Parathyroid adenoma (tissue), 2 donors: ENCODE results near the gene TBC1D22A.

ENCODE experiments used
- H2AFZ ChIP-seq: fragments of 300-600 bp; sonication (generic); one replicate; pipeline ENCODE4 v1.7.0; 2017; ENCODE audit warnings: antibody characterized with exemption, mild to moderate bottlenecking
- H3K27ac ChIP-seq: fragments of 300-600 bp; sonication (generic); one replicate; pipeline ENCODE4 v1.7.0; 2017
- H3K27me3 ChIP-seq: fragments of 300-600 bp; sonication (generic); one replicate; pipeline ENCODE4 v1.7.0; 2017; ENCODE audit warnings: low read length; ENCODE audit not compliant: control insufficient read depth, insufficient read depth
- H3K36me3 ChIP-seq: fragments of 300-600 bp; sonication (generic); one replicate; pipeline ENCODE4 v1.7.0; 2017; ENCODE audit warnings: low read length; ENCODE audit not compliant: control insufficient read depth, insufficient read depth
- H3K4me1 ChIP-seq: fragments of 300-600 bp; sonication (generic); one replicate; pipeline ENCODE4 v1.7.0; 2017; ENCODE audit warnings: control low read depth
- H3K4me2 ChIP-seq: fragments of 300-600 bp; sonication (generic); one replicate; pipeline ENCODE4 v1.7.0; 2017; ENCODE audit warnings: low read length
- H3K4me3 ChIP-seq: fragments of 300-600 bp; sonication (generic); one replicate; pipeline ENCODE4 v1.7.0; 2017; ENCODE audit warnings: low read depth, low read length
- H3K79me2 ChIP-seq: fragments of 300-600 bp; sonication (generic); one replicate; pipeline ENCODE4 v1.7.0; 2017; ENCODE audit warnings: control low read depth
- H3K9ac ChIP-seq: fragments of 300-600 bp; sonication (generic); one replicate; pipeline ENCODE4 v1.7.0; 2017; ENCODE audit warnings: mild to moderate bottlenecking
- H3K9me3 ChIP-seq: fragments of 300-600 bp; sonication (generic); one replicate; pipeline ENCODE4 v1.7.0; 2017; ENCODE audit warnings: low read length; ENCODE audit not compliant: control insufficient read depth
- TF ChIP-seq, protein P1 (sequence below): fragments of 300-600 bp; sonication (generic); IDR thresholded peaks from one replicate; pipeline ENCODE4 v1.7.0; 2017; ENCODE audit warnings: antibody characterized with exemption, mild to moderate bottlenecking
- donor health status: primary hyperparathyroidism.

The TBC1D22A gene

DNA sequence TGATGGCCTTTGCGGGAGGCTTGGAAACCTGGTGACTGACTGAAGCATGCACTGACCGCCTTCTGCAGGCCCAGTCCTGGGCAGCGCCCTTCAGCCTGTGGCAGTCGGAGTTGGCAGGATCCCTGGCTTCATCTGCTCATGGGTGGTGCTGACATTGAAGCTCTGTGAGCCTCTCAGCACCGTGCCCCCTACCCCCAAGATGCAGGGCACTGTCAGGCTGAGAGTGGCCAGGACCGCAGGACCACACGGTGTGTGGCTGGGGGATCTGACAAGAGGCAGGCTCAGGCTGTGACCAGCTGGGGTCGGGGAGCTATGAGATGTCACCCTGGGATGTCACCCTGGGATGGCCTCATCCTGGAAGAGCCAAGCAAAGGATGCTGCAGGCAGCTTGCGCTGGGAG is 32.7 kb downstream of the TBC1D22A start:
- TF ChIP-seq, protein P1, sequence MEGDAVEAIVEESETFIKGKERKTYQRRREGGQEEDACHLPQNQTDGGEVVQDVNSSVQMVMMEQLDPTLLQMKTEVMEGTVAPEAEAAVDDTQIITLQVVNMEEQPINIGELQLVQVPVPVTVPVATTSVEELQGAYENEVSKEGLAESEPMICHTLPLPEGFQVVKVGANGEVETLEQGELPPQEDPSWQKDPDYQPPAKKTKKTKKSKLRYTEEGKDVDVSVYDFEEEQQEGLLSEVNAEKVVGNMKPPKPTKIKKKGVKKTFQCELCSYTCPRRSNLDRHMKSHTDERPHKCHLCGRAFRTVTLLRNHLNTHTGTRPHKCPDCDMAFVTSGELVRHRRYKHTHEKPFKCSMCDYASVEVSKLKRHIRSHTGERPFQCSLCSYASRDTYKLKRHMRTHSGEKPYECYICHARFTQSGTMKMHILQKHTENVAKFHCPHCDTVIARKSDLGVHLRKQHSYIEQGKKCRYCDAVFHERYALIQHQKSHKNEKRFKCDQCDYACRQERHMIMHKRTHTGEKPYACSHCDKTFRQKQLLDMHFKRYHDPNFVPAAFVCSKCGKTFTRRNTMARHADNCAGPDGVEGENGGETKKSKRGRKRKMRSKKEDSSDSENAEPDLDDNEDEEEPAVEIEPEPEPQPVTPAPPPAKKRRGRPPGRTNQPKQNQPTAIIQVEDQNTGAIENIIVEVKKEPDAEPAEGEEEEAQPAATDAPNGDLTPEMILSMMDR: no peak
- no peak overlapping the region for H2AFZ ChIP-seq
- no peak overlapping the region for H3K4me3 ChIP-seq
- no peak overlapping the region for H3K27ac ChIP-seq
- no peak overlapping the region for H3K4me2 ChIP-seq
- no peaks in the 10 kb centered on the region for H3K36me3 ChIP-seq
- H3K27me3 ChIP-seq: no peaks in the 10 kb centered on the region
- no peaks in the 10 kb centered on the region for H3K9me3 ChIP-seq
- peaks cover 9% of the 10 kb centered on the region for H3K79me2 ChIP-seq
- H3K9ac ChIP-seq: no peak overlapping the region
- no peaks in the 10 kb centered on the region for H3K4me1 ChIP-seq

DNA sequence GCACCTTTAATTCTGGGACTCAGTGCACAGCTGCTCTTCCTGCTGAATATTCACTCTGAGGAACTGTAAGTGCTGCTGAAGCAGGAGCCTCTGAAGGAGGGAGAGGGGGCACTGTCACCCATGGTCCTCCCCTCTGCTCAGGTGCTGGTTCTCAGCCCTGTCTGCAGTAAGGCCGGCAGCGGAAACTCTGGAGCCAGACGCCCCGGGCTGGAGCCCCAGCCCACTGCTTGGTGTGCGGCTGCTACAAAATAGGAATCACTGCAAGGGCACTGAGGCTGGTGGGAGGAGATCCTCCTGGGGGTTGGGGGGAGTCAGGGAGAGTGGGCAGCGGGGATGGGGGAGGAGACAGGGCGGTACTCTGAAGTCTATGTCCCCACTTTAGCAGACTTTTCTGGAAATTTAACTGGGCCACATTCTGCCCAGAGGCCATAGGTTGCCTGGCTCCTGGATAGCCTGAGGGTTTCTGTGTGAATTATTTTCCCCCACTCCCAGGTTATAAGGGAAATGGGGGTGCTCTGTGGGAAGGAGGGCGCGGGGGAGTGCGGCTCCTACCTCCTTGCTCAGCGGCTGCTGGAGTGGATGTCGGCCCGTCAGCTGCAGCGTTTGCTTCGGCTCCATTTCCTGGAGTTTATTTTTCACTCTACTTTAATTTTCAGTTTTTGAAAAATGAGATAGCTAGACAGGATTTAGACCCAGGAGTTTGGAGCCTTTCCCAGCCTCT is 33.6 kb downstream of the TBC1D22A start:
- TF ChIP-seq, protein P1: no peak
- Histone ChIP-seq H3K9ac (no peak overlapping the region), H3K4me1 (no peaks in the 10 kb centered on the region), H3K4me3 (no peak overlapping the region), H3K4me2 (no peak overlapping the region), H2AFZ (no peak overlapping the region), H3K36me3 (no peaks in the 10 kb centered on the region), H3K27me3 (no peaks in the 10 kb centered on the region), H3K9me3 (no peaks in the 10 kb centered on the region), H3K79me2 (peaks cover 9% of the 10 kb centered on the region), H3K27ac (no peak overlapping the region)

GRCh38 chr22:46796566-46797195 is 34.2 kb downstream of the TBC1D22A start:
- H3K4me3 ChIP-seq: no peak overlapping the region
- no peak overlapping the region for H3K27ac ChIP-seq
- H3K4me1 ChIP-seq: no peaks in the 10 kb centered on the region
- no peak overlapping the region for H3K9ac ChIP-seq
- H3K79me2 ChIP-seq: peaks cover 9% of the 10 kb centered on the region
- no peaks in the 10 kb centered on the region for H3K36me3 ChIP-seq
- H3K27me3 ChIP-seq: no peaks in the 10 kb centered on the region
- no peaks in the 10 kb centered on the region for H3K9me3 ChIP-seq
- H2AFZ ChIP-seq: no peak overlapping the region
- no peak overlapping the region for H3K4me2 ChIP-seq
- TF ChIP-seq, protein P1: no peak

DNA sequence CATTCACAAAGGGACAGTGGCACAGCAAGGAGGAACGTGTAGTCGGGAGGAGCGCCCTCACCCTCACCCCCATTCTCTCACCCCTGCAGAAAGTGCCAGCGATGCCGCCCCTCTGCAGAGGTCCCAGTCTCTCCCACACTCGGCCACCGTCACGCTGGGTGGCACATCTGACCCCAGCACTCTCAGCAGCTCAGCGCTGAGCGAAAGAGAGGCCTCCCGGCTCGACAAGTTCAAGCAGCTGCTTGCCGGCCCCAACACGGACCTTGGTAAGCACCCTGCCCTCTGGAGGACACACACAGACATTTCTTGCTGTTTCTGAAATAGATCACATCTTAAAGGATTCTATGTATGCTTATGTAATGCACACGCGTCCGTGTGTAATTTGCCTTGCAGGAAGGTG is 34.9 kb downstream of the TBC1D22A start:
- H3K4me2 ChIP-seq: no peak overlapping the region
- no peaks in the 10 kb centered on the region for H3K36me3 ChIP-seq
- H3K4me3 ChIP-seq: no peak overlapping the region
- H3K9ac ChIP-seq: no peak overlapping the region
- no peak overlapping the region for H2AFZ ChIP-seq
- H3K79me2 ChIP-seq: peaks cover 8% of the 10 kb centered on the region
- H3K4me1 ChIP-seq: no peaks in the 10 kb centered on the region
- no peak overlapping the region for H3K27ac ChIP-seq
- H3K27me3 ChIP-seq: no peaks in the 10 kb centered on the region
- no peaks in the 10 kb centered on the region for H3K9me3 ChIP-seq
- TF ChIP-seq, protein P1: no peak

GRCh38 chr22:46798041-46798365 is 35.6 kb downstream of the TBC1D22A start:
- H3K4me1 ChIP-seq: no peaks in the 10 kb centered on the region
- H3K79me2 ChIP-seq: peaks cover 8% of the 10 kb centered on the region
- H3K9me3 ChIP-seq: no peaks in the 10 kb centered on the region
- H3K4me2 ChIP-seq: no peak overlapping the region
- no peak overlapping the region for H3K27ac ChIP-seq
- H3K36me3 ChIP-seq: no peaks in the 10 kb centered on the region
- H3K27me3 ChIP-seq: no peaks in the 10 kb centered on the region
- H2AFZ ChIP-seq: no peak overlapping the region
- H3K4me3 ChIP-seq: no peak overlapping the region
- TF ChIP-seq, protein P1: no peak
- no peak overlapping the region for H3K9ac ChIP-seq
